HCT116 (cell line): ENCODE measurements around the gene PHF21A. TPM values are rescaled to one million over a fixed set of nuclear protein-coding genes. Genes with fewer than 3 reads are reported as not detected.

Source experiments
- ATAC-seq: fragments of 200-7000 bp; cut with Tn5 transposase; 2 replicates; pipeline ENCODE4 v1.9.1; 2020; ENCODE audit warnings: mild to moderate bottlenecking, moderate library complexity
- BruUV-seq: library from RNA; stranded (reverse); fragments of 400-500 nt; replicated peaks from 2 replicates; lab custom pipeline; 2021; lab: Mats Ljungman, UMichigan
- CTCF ChIA-PET: fragments of 300-600 bp; sonication (Branson Sonifier 250); formaldehyde crosslinking; loops from one replicate; lab custom pipeline; 2021; ENCODE audit warnings: antibody characterized with exemption; lab: Charles Lee
- POLR2A ChIA-PET: fragments of 300-600, 350-600 bp; sonication (Branson Sonifier 250); formaldehyde crosslinking; loops from one replicate; lab custom pipeline; 2021; ENCODE audit warnings: antibody characterized with exemption; lab: Charles Lee
- RAD21 ChIA-PET, 2 experiments: fragments of 300-600 bp; sonication (Branson Sonifier 250); formaldehyde crosslinking; loops; one replicate each; lab custom pipeline; 2023; ENCODE audit warnings: low total read pairs in 2 of 2; ENCODE audit not compliant: uncharacterized antibody in 2 of 2, unreplicated experiment in 2 of 2, low non-redundant PET in 1 of 2; lab: Charles Lee
- DNase-seq: peaks from one replicate; pipeline ENCODE4 v3.0.0-alpha.2; 2010; ENCODE audit warnings: low read depth, low spot score
- H2AFZ ChIP-seq: fragments of 200-600 bp; shearing (Covaris generic), sonication (generic); 2 replicates; pipeline ENCODE4 v1.6.1; 2017; ENCODE audit warnings: low read depth, mixed run types, mixed read lengths, antibody characterized with exemption, low read length; ENCODE audit not compliant: poor library complexity, severe bottlenecking
- H3K27ac ChIP-seq: 2 replicates; pipeline ENCODE4 v1.5.1; 2012; ENCODE audit warnings: low read depth, low read length
- H3K27me3 ChIP-seq: fragments of 200-600 bp; sonication (generic); 2 replicates; pipeline ENCODE4 v1.6.1; 2016; ENCODE audit warnings: mixed run types, low read length, mixed read lengths; ENCODE audit not compliant: insufficient read depth
- H3K36me3 ChIP-seq, 2 experiments: fragments of 200-500 bp in 1 of 2; fragments of 200-600 bp in 1 of 2; sonication (Bioruptor generic) in 1 of 2; sonication (generic) in 1 of 2; 2 replicates each; pipeline versions ENCODE4 v1.5.1 to v1.6.1; 2014 to 2016; ENCODE audit warnings: low read length in 2 of 2, inconsistent platforms in 1 of 2, mixed read lengths in 1 of 2, mixed run types in 1 of 2; ENCODE audit not compliant: insufficient read depth in 2 of 2, control insufficient read depth in 1 of 2
- H3K4me1 ChIP-seq, 2 experiments: fragments of 200-600 bp in 1 of 2; sonication (generic) in 1 of 2; 2 replicates each; pipeline versions ENCODE4 v1.5.1 to v1.6.1; 2012 to 2017; ENCODE audit warnings: low read length in 2 of 2, inconsistent platforms in 1 of 2, mild to moderate bottlenecking in 1 of 2, mixed read lengths in 1 of 2, mixed run types in 1 of 2, moderate library complexity in 1 of 2; ENCODE audit not compliant: insufficient read depth in 2 of 2, control insufficient read depth in 1 of 2
- H3K4me2 ChIP-seq: fragments of 200-600 bp; sonication (generic); 2 replicates; pipeline ENCODE4 v1.6.1; 2017; ENCODE audit warnings: mixed run types, low read length, mixed read lengths
- H3K4me3 ChIP-seq, 2 experiments: fragments of 200-600 bp in 1 of 2; sonication (generic) in 1 of 2; replicated peaks in 1 of 2; 2 replicates each; pipeline ENCODE4 v1.5.1; 2011 to 2016; ENCODE audit warnings: low read length in 2 of 2, control low read depth in 1 of 2, low read depth in 1 of 2, mild to moderate bottlenecking in 1 of 2, mixed read lengths in 1 of 2, mixed run types in 1 of 2
- H3K79me2 ChIP-seq: fragments of 200-600 bp; sonication (generic); 2 replicates; pipeline ENCODE4 v1.6.1; 2017; ENCODE audit warnings: mild to moderate bottlenecking, mixed run types, low read length, moderate library complexity, mixed read lengths; ENCODE audit not compliant: insufficient read depth
- H3K9ac ChIP-seq: fragments of 200-600 bp; sonication (generic); 2 replicates; pipeline ENCODE4 v1.6.1; 2016; ENCODE audit warnings: low read length, mixed read lengths
- H3K9me2 ChIP-seq: fragments of 200-600 bp; sonication (generic), shearing (Covaris generic); 2 replicates; pipeline ENCODE4 v1.6.1; 2017; ENCODE audit warnings: mixed run types, mild to moderate bottlenecking, moderate library complexity; ENCODE audit not compliant: insufficient read depth
- H3K9me3 ChIP-seq, 2 experiments: fragments of 200-500 bp in 1 of 2; fragments of 200-600 bp in 1 of 2; sonication (Bioruptor generic) in 1 of 2; sonication (generic) in 1 of 2; 2 replicates each; pipeline ENCODE4 v1.6.1; 2014 to 2017; ENCODE audit warnings: low read length in 2 of 2, mixed read lengths in 2 of 2, inconsistent platforms in 1 of 2, low read depth in 1 of 2, mild to moderate bottlenecking in 1 of 2, mixed run types in 1 of 2, moderate library complexity in 1 of 2; ENCODE audit not compliant: control insufficient read depth in 1 of 2, insufficient read depth in 1 of 2
- H4K20me1 ChIP-seq: fragments of 200-600 bp; sonication (generic), shearing (Covaris generic); 2 replicates; pipeline ENCODE4 v1.6.1; 2017; ENCODE audit warnings: mixed run types, mild to moderate bottlenecking, moderate library complexity; ENCODE audit not compliant: insufficient read depth
- ATF3 ChIP-seq: IDR thresholded peaks from 2 replicates; pipeline ENCODE4 v1.6.1; 2012
- CBX3 ChIP-seq: IDR thresholded peaks from 2 replicates; pipeline ENCODE4 v1.6.1; 2012; ENCODE audit warnings: low read depth
- EGR1 ChIP-seq: IDR thresholded peaks from 2 replicates; pipeline ENCODE4 v1.6.1; 2012; ENCODE audit warnings: low read depth
- ELF1 ChIP-seq: IDR thresholded peaks from 2 replicates; pipeline ENCODE4 v1.6.1; 2012; ENCODE audit warnings: low read depth, borderline replicate concordance
- EZH2 ChIP-seq: fragments of 200-600 bp; sonication (generic); IDR thresholded peaks from 2 replicates; pipeline ENCODE4 v1.6.1; 2017; ENCODE audit warnings: antibody characterized with exemption, mixed run types
- FOSL1 ChIP-seq: IDR thresholded peaks from 2 replicates; pipeline ENCODE4 v1.6.1; 2012; ENCODE audit warnings: low read depth
- JUND ChIP-seq: IDR thresholded peaks from 2 replicates; pipeline ENCODE4 v1.6.1; 2012
- MAX ChIP-seq: IDR thresholded peaks from 2 replicates; pipeline ENCODE4 v1.6.1; 2012
- POLR2A ChIP-seq: IDR thresholded peaks from 2 replicates; pipeline ENCODE4 v1.7.0; 2011; ENCODE audit warnings: borderline replicate concordance; ENCODE audit not compliant: insufficient read depth, insufficient read length; ENCODE audit errors: extremely low read depth
- POLR2AphosphoS5 ChIP-seq: IDR thresholded peaks from 2 replicates; pipeline ENCODE4 v1.6.1; 2011; ENCODE audit warnings: mild to moderate bottlenecking, low read depth, low read length, moderate library complexity
- REST ChIP-seq: IDR thresholded peaks from 2 replicates; pipeline ENCODE4 v1.6.1; 2012; ENCODE audit warnings: low read depth
- SIN3A ChIP-seq: IDR thresholded peaks from 2 replicates; pipeline ENCODE4 v1.6.1; 2012; ENCODE audit warnings: low read depth
- SP1 ChIP-seq: IDR thresholded peaks from 2 replicates; pipeline ENCODE4 v1.6.1; 2012; ENCODE audit warnings: low read depth
- SRF ChIP-seq: IDR thresholded peaks from 2 replicates; pipeline ENCODE4 v1.6.1; 2012; ENCODE audit warnings: low read depth
- YY1 ChIP-seq: IDR thresholded peaks from 2 replicates; pipeline ENCODE4 v1.6.1; 2011; ENCODE audit warnings: low read length, low read depth, moderate library complexity, mild to moderate bottlenecking; ENCODE audit not compliant: insufficient replicate concordance; ENCODE audit errors: extremely low read depth
- ZBTB33 ChIP-seq: IDR thresholded peaks from 2 replicates; pipeline ENCODE4 v1.6.1; 2011; ENCODE audit warnings: mild to moderate bottlenecking, low read length, moderate library complexity; ENCODE audit not compliant: insufficient replicate concordance; ENCODE audit errors: extremely low read depth
- ZFX ChIP-seq: fragments of 450-650 bp; IDR thresholded peaks from 2 replicates; pipeline ENCODE4 v1.6.1; 2017
- ZNF274 ChIP-seq: fragments of 200-500 bp; sonication (Bioruptor generic); IDR thresholded peaks from 2 replicates; pipeline ENCODE4 v1.6.1; 2014; ENCODE audit warnings: mild to moderate bottlenecking, low read depth, low read length, inconsistent platforms
- intact Hi-C: fragments of 100-400 bp; cut with micrococcal nuclease; formaldehyde crosslinking; loops from 2 replicates; pipeline ENCODE4 v1.10.0; 2022
- total RNA-seq: library from RNA; stranded (reverse); gene quantifications from one replicate; pipeline ENCODE4 v1.2.1, GENCODE V29; 2021; ENCODE audit not compliant: unreplicated experiment

PHF21A gene
- total RNA-seq, 1 experiment from 2014 or later: 27.0 TPM

- DNase-seq (no peak), ATAC-seq (no peak)
- Histone ChIP-seq H3K27ac (no peak overlapping the region), H2AFZ (no peak overlapping the region), H3K4me3 (no peak overlapping the region), H3K9me2 (no peaks in the 10 kb centered on the region), H3K27me3 (no peaks in the 10 kb centered on the region), H3K4me2 (no peak overlapping the region), H4K20me1 (no peaks in the 10 kb centered on the region), H3K4me1 (no peaks in the 10 kb centered on the region), H3K9ac (no peak overlapping the region), H3K36me3 (no peaks in the 10 kb centered on the region), H3K79me2 (no peaks in the 10 kb centered on the region), H3K9me3 (no peaks in the 10 kb centered on the region)
- RAD21 ChIA-PET: no interaction called here
- intact Hi-C loops: no loop called here
- POLR2A ChIA-PET: no interaction called here
- TF ChIP-seq POLR2A (no peak), JUND (no peak), EZH2 (no peak), SRF (no peak), ZBTB33 (no peak), ZFX (no peak), EGR1 (no peak), ELF1 (no peak), YY1 (no peak), SP1 (no peak), CBX3 (no peak), REST (no peak), ATF3 (no peak), ZNF274 (no peak), FOSL1 (no peak), SIN3A (no peak), POLR2AphosphoS5 (no peak), MAX (no peak)
- CTCF ChIA-PET: no interaction called here
- no TSS peak for BruUV-seq
Measured at GRCh38 chr11:46009647-46010046, 111.6 kb downstream of the PHF21A start.
